Right lobe of liver (tissue), 6 donors: ENCODE results near the gene DMAC2L. TPM values are rescaled to one million over a fixed set of nuclear protein-coding genes. Genes with fewer than 3 reads are reported as not detected.
A peak's percentile ranks its signal among the peaks of the same experiment; 100 is the strongest.

Experiments
- ATAC-seq, 4 donors: fragments of 200-7000 bp; cut with Tn5 transposase; one replicate each; pipeline ENCODE4 v1.9.1; 2020; ENCODE audit warnings: mild to moderate bottlenecking in 4 of 4, moderate library complexity in 4 of 4
- DNase-seq, 3 donors: peaks; one replicate each; pipeline ENCODE4 v3.0.0-alpha.2; 2020
- H3K27ac ChIP-seq, 3 donors: fragments of 200-600 bp; one replicate each; pipeline ENCODE4 v1.8.0; 2022
- H3K27me3 ChIP-seq, 2 donors: fragments of 200-600 bp; one replicate each; pipeline ENCODE4 v1.8.0; 2022
- H3K36me3 ChIP-seq, 4 donors: fragments of 200-600 bp; sonication (generic) in 1 of 4; one replicate each; pipeline versions ENCODE4 v1.5.1 to v1.8.0; 2017 to 2022; ENCODE audit warnings: control low read depth in 1 of 4
- H3K4me1 ChIP-seq, 4 donors: fragments of 200-600 bp; sonication (generic) in 1 of 4; one replicate each; pipeline versions ENCODE4 v1.5.1 to v1.8.0; 2017 to 2022; ENCODE audit warnings: control low read depth in 1 of 4
- H3K4me3 ChIP-seq, 3 donors: fragments of 200-600 bp; one replicate each; pipeline ENCODE4 v1.8.0; 2022
- H3K9me3 ChIP-seq, 4 donors: fragments of 200-600 bp; sonication (generic) in 1 of 4; one replicate each; pipeline versions ENCODE4 v1.5.1 to v1.8.0; 2017 to 2022; ENCODE audit warnings: control low read depth in 1 of 4
- POLR2A ChIP-seq: fragments of 450-650 bp; IDR thresholded peaks from one replicate; pipeline ENCODE4 v1.6.1; 2017; ENCODE audit warnings: antibody characterized with exemption, mild to moderate bottlenecking
- WGBS: methylation state at CpG from one replicate; pipeline ENCODE4 v1.1.6; 2018; ENCODE audit warnings: low coverage, low lambda C conversion rate; ENCODE audit not compliant: insufficient coverage; ENCODE audit errors: missing lambda C conversion rate; 5-methylcytosine and 5-hydroxymethylcytosine counted together
- intact Hi-C, 2 donors: fragments of 100-400 bp; cut with DNase I; formaldehyde crosslinking; loops; one replicate each; pipeline versions ENCODE4 v1.11.2 to v1.14.1; 2022
- total RNA-seq, 6 experiments: library from RNA; depleted of rRNA in 2 of 6; stranded (reverse); fragments of >200 nt in 2 of 6; fragmentation: NEBNext Ultra II Directional in 3 of 6; extraction: Animal tissue kit (Norgen Biotek cat#: 25700) in 3 of 6; gene quantifications; one replicate each; pipeline versions ENCODE4 v1.1.0 to v1.2.4, GENCODE V29; 2016 to 2023
- TF ChIP-seq, protein P1 (sequence below), 4 donors: fragments of 200-600 bp in 3 of 4; fragments of 450-650 bp in 1 of 4; IDR thresholded peaks; one replicate each; pipeline versions ENCODE4 v1.5.1 to v1.8.0; 2016 to 2022; ENCODE audit warnings: antibody characterized with exemption in 4 of 4, mild to moderate bottlenecking in 2 of 4
- donor health status: DM: no; HTN: yes; CAD: no.
- donor health status: DM: no; HTN: no; CAD: no.
- donor health status: DM: no; HTN: no; CAD: no.
- donor health status: DM: no; HTN: yes; CAD: no.
- donor health status: DM: no; HTN: yes; CAD: no.

The DMAC2L gene
- total RNA-seq, 6 experiments from 2014 or later, result 4.1 to 10.9 (median 7.1) TPM

DNA sequence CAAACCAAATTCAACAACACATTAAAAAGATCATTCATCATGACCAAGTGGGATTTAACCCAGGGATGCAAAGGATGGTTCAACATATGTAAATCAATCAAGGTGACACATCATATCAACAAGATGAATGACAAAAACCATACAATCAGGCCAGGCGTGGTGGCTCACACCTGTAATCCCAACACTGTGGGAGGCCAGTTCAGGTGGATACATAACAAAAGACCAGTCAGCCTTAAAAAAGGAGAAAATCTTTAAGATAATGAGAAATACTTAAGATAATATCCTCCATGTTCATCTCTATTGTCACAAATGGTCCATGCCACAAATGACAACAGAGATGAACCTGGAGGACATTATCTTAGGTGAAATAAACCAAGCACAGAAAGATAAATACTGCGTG lies 12.5 kb upstream of the DMAC2L start:
- Histone ChIP-seq H3K4me3 (no peak overlapping the region), H3K4me1 (peaks cover 0 to 10% (median 2%) of the 10 kb centered on the region in 4 donors), H3K36me3 (no peaks in the 10 kb centered on the region), H3K27me3 (no peaks in the 10 kb centered on the region), H3K9me3 (no peaks in the 10 kb centered on the region), H3K27ac (no peak overlapping the region)
- no peak for DNase-seq
- intact Hi-C loops, result no loop called here
- ATAC-seq, result no peak
- TF ChIP-seq POLR2A, result no peak
- TF ChIP-seq, protein P1, sequence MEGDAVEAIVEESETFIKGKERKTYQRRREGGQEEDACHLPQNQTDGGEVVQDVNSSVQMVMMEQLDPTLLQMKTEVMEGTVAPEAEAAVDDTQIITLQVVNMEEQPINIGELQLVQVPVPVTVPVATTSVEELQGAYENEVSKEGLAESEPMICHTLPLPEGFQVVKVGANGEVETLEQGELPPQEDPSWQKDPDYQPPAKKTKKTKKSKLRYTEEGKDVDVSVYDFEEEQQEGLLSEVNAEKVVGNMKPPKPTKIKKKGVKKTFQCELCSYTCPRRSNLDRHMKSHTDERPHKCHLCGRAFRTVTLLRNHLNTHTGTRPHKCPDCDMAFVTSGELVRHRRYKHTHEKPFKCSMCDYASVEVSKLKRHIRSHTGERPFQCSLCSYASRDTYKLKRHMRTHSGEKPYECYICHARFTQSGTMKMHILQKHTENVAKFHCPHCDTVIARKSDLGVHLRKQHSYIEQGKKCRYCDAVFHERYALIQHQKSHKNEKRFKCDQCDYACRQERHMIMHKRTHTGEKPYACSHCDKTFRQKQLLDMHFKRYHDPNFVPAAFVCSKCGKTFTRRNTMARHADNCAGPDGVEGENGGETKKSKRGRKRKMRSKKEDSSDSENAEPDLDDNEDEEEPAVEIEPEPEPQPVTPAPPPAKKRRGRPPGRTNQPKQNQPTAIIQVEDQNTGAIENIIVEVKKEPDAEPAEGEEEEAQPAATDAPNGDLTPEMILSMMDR (IDR thresholded peaks at IDR 0.05), result no peak
- 93% methylated on average over 2 of the region's 2 CpGs for WGBS

DNA sequence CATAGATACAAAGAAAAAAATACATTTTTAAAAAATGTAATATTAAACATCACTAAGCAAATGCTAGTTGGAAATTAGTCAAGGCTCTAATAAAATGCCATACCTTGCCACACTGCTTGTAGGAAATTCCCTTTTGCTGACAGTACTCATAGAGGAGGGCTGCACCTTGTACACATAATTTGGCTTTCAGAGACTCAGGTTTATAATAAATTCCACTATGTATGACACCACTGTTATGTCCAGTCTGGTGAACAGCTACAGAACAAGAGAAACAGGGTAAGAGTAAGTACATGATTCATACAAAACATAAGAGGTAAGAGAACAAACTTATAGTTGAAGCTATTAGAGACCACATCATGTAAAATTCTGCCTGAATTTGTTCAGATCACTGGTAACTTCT lies 10.2 kb upstream of the DMAC2L start:
- H3K27me3 ChIP-seq, result no peaks in the 10 kb centered on the region
- TF ChIP-seq, protein P1 (IDR thresholded peaks at IDR 0.05), result no peak
- TF ChIP-seq POLR2A, result no peak

DNA sequence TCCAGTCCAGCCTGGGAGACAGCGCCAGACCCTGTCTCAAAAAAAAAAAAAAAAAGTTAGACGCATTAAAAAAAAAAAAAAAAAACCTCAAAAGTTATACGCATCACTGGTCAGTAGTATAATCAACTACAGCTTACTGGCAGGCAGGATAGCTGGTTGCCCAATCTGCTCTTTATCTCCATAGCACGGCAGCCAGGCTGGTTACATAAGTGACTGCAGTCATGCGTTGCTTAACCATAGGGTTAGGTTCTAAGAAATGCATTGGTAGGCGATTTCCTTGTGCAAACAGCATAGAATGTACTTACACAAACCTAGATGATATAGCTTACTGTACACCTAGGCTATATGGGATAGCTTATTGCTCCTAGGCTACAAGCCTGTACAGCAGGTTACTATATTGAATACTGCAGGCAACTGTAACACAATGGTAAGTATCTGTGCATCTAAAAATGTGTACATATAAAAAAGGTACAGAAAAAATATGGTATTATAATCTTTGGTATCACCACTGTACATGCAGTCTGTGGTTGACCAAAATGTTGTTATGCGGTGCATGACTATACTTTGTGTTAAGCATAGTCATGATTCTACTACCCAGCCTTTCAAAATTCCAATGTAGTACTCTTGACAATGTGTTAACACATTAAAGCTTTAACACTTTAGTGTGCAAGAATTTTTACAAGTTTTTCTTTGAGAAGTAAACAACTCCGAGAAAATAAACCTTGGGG lies 8.2 kb upstream of the DMAC2L start:
- H3K9me3 ChIP-seq, result no peaks in the 10 kb centered on the region
- TF ChIP-seq, protein P1 (IDR thresholded peaks at IDR 0.05), result no peak
- no peak for TF ChIP-seq POLR2A
- intact Hi-C loops, result no loop called here
- WGBS, result 37% methylated on average over 7 of the region's 8 CpGs
- H3K4me1 ChIP-seq, result peaks cover 0 to 10% (median 2%) of the 10 kb centered on the region in 4 donors
- no peaks in the 10 kb centered on the region for H3K36me3 ChIP-seq
- DNase-seq (peak; percentile 69 to 87 (median 84)), ATAC-seq (peak; percentile 99 to 100 (median 100))
- H3K27ac ChIP-seq, result no peak overlapping the region
- no peak overlapping the region for H3K4me3 ChIP-seq
- no peaks in the 10 kb centered on the region for H3K27me3 ChIP-seq

More for the DNA sequence above, 10.2 kb upstream of the DMAC2L start:
- Histone ChIP-seq H3K9me3 (no peaks in the 10 kb centered on the region), H3K4me1 (peaks cover 0 to 10% (median 2%) of the 10 kb centered on the region in 4 donors), H3K4me3 (no peak overlapping the region), H3K27ac (no peak overlapping the region), H3K36me3 (no peaks in the 10 kb centered on the region)
- intact Hi-C loops, result no loop called here
- DNase-seq (no peak), ATAC-seq (no peak)

DNA sequence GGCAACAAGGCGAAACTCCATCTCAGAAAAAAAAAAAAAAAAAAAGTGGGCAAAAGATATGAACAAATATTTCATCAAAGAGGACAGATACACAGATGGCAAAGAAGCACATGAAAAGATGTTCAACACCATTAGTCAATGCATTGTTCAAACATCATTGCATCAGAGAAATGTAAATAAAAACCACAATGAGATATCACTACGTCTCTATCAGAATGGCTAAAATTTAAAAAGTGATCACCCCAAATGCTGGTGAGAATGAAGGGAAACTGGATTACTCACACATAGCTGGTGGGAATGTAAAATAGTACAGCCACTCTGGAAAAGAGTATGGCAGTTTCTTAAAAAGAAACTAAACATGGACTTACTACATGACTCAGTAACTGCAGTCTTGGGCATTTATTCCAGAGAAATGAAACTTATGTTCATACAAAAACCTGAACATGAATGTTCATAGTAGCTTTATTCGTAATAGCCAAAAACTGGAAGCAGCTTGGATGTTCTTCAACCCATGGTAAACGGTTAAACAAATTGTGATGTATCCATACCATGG lies 3.7 kb upstream of the DMAC2L start:
- no peak for TF ChIP-seq POLR2A
- TF ChIP-seq, protein P1 (IDR thresholded peaks at IDR 0.05), result no peak
- H3K36me3 ChIP-seq, result no peaks in the 10 kb centered on the region
- no peak overlapping the region for H3K4me3 ChIP-seq
- no peaks in the 10 kb centered on the region for H3K9me3 ChIP-seq
- 19% methylated on average over 1 of the region's 4 CpGs for WGBS
- ATAC-seq, result no peak
- DNase-seq, result no peak
- intact Hi-C loops, result no loop called here
- no peak overlapping the region for H3K27ac ChIP-seq
- H3K4me1 ChIP-seq, result peaks cover 0 to 21% (median 5%) of the 10 kb centered on the region in 4 donors
- H3K27me3 ChIP-seq, result no peaks in the 10 kb centered on the region
